Osteoblast (primary cell): ENCODE measurements around the gene MROH8. TPM values are rescaled to one million over a fixed set of nuclear protein-coding genes. Genes with fewer than 3 reads are reported as not detected.
A peak's percentile ranks its signal among the peaks of the same experiment; 100 is the strongest.
"Not testable (repeated sequence)": the region's sequence is repeated elsewhere in the genome, so short reads cannot be mapped to it uniquely, and the experiment has no call there.

ENCODE experiments used
- DNase-seq: peaks from one replicate; pipeline ENCODE4 v3.0.0; 2011; ENCODE audit warnings: low spot score, mixed read lengths; ENCODE audit not compliant: insufficient read length; ENCODE audit errors: missing footprints
- H2AFZ ChIP-seq: 2 replicates; pipeline ENCODE4 v1.6.0; 2011; ENCODE audit warnings: mild to moderate bottlenecking, low read length
- H3K27ac ChIP-seq: 2 replicates; pipeline ENCODE4 v1.5.1; 2011; ENCODE audit warnings: mild to moderate bottlenecking, low read depth, low read length, moderate library complexity
- H3K27me3 ChIP-seq: 2 replicates; pipeline ENCODE4 v1.6.0; 2012; ENCODE audit warnings: mild to moderate bottlenecking, control low read depth, inconsistent platforms, low read length, moderate library complexity; ENCODE audit not compliant: insufficient read depth
- H3K36me3 ChIP-seq: 2 replicates; pipeline ENCODE4 v1.5.1; 2011; ENCODE audit warnings: mild to moderate bottlenecking, low read length, control low read depth, moderate library complexity; ENCODE audit not compliant: insufficient read depth
- H3K4me1 ChIP-seq: 2 replicates; pipeline ENCODE4 v1.5.1; 2011; ENCODE audit warnings: mild to moderate bottlenecking, low read length, control low read depth, moderate library complexity; ENCODE audit not compliant: insufficient read depth
- H3K4me2 ChIP-seq: 2 replicates; pipeline ENCODE4 v1.6.0; 2011; ENCODE audit warnings: mild to moderate bottlenecking, low read length; ENCODE audit not compliant: insufficient read depth
- H3K4me3 ChIP-seq: fragments of 200-600 bp; sonication (generic); 3 replicates; pipeline ENCODE4 v1.5.1; 2012; ENCODE audit warnings: mild to moderate bottlenecking, low read length, inconsistent platforms; ENCODE audit not compliant: insufficient read depth
- H3K79me2 ChIP-seq: 2 replicates; pipeline ENCODE4 v1.6.0; 2012; ENCODE audit warnings: mild to moderate bottlenecking, low read length, control low read depth, inconsistent platforms; ENCODE audit not compliant: insufficient read depth
- H3K9me3 ChIP-seq: 2 replicates; pipeline ENCODE4 v1.5.1; 2011; ENCODE audit warnings: low read depth, low read length, control low read depth
- H4K20me1 ChIP-seq: 2 replicates; pipeline ENCODE4 v1.6.0; 2012; ENCODE audit warnings: mild to moderate bottlenecking, low read length, control low read depth; ENCODE audit not compliant: insufficient read depth
- total RNA-seq: library from RNA; depleted of rRNA; stranded (reverse); fragments of >200 nt; gene quantifications from 2 replicates; pipeline ENCODE4 v1.2.3, GENCODE V29; 2012
- TF ChIP-seq, protein P1 (sequence below): IDR thresholded peaks from 2 replicates; pipeline ENCODE4 v1.5.1; 2011; ENCODE audit warnings: mild to moderate bottlenecking, low read depth, low read length, moderate library complexity; ENCODE audit errors: extremely low read depth

The MROH8 gene
- total RNA-seq, 1 donor = 1.1 TPM

DNA sequence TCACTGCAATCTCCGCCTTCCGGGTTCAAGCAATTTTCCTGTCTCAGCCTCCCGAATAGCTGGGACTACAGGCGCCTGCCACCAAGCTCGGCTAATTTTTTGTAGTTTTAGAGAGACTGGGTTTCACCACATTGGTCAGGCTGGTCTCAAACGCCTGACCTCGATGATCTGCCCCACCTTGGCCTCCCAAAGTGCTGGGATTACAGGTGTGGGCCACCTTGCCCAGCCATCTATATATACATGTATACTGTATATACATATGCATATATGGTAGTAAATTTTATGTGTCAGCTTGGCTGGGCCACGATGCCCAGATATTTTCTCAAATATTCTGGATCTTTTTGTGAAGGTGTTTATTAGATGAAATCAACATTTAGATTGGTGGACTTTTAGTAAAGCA lies 102.3 kb downstream of the MROH8 start:
- Histone ChIP-seq H4K20me1 (no peaks in the 10 kb centered on the region), H3K4me3 (no peak overlapping the region), H3K36me3 (no peaks in the 10 kb centered on the region), H3K9me3 (no peaks in the 10 kb centered on the region), H3K4me1 (no peaks in the 10 kb centered on the region), H2AFZ (no peak overlapping the region), H3K79me2 (peaks cover 24% of the 10 kb centered on the region), H3K27me3 (no peaks in the 10 kb centered on the region), H3K4me2 (no peak overlapping the region), H3K27ac (no peak overlapping the region)
- DNase-seq = no peak
- TF ChIP-seq, protein P1, sequence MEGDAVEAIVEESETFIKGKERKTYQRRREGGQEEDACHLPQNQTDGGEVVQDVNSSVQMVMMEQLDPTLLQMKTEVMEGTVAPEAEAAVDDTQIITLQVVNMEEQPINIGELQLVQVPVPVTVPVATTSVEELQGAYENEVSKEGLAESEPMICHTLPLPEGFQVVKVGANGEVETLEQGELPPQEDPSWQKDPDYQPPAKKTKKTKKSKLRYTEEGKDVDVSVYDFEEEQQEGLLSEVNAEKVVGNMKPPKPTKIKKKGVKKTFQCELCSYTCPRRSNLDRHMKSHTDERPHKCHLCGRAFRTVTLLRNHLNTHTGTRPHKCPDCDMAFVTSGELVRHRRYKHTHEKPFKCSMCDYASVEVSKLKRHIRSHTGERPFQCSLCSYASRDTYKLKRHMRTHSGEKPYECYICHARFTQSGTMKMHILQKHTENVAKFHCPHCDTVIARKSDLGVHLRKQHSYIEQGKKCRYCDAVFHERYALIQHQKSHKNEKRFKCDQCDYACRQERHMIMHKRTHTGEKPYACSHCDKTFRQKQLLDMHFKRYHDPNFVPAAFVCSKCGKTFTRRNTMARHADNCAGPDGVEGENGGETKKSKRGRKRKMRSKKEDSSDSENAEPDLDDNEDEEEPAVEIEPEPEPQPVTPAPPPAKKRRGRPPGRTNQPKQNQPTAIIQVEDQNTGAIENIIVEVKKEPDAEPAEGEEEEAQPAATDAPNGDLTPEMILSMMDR = no peak

DNA sequence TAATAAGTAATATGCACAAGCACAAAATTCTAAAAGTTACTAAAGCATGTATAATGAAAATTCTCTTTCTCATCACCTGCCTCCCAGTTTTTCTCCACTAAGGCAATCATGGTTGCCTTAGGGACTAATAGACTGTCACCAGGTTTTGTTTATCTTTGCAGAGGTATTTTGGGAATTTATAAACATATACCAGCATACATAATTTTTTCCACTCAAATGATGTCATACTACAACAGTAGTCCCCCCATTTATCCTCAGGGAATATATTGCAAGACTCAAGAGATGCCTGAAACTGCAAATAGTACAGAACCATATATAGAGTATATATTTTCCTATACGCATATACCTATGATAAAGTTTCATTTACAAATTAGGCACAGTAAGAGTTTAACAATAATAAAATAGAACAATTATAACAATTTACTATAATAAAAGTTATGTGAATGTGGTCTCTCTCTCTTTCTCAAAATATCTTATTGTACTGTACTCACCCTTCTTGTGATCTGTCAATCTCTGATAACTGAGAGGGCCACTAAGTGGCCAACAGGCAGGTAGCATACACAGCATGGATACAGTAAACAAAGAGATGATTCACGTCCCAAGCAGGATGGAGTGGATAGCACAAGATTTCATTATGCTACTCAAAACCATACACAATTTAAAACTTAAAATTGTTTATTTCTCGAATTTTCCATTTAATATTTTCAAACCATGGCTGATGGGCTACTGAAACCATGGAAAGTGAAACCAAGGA lies 103.2 kb downstream of the MROH8 start:
- Histone ChIP-seq H4K20me1 (no peaks in the 10 kb centered on the region), H3K4me1 (no peaks in the 10 kb centered on the region), H3K27me3 (no peaks in the 10 kb centered on the region), H3K4me3 (no peak overlapping the region), H3K79me2 (peaks cover 22% of the 10 kb centered on the region), H3K36me3 (no peaks in the 10 kb centered on the region), H2AFZ (no peak overlapping the region), H3K4me2 (no peak overlapping the region), H3K27ac (no peak overlapping the region), H3K9me3 (no peaks in the 10 kb centered on the region)
- no peak for DNase-seq
- TF ChIP-seq, protein P1 = no peak

DNA sequence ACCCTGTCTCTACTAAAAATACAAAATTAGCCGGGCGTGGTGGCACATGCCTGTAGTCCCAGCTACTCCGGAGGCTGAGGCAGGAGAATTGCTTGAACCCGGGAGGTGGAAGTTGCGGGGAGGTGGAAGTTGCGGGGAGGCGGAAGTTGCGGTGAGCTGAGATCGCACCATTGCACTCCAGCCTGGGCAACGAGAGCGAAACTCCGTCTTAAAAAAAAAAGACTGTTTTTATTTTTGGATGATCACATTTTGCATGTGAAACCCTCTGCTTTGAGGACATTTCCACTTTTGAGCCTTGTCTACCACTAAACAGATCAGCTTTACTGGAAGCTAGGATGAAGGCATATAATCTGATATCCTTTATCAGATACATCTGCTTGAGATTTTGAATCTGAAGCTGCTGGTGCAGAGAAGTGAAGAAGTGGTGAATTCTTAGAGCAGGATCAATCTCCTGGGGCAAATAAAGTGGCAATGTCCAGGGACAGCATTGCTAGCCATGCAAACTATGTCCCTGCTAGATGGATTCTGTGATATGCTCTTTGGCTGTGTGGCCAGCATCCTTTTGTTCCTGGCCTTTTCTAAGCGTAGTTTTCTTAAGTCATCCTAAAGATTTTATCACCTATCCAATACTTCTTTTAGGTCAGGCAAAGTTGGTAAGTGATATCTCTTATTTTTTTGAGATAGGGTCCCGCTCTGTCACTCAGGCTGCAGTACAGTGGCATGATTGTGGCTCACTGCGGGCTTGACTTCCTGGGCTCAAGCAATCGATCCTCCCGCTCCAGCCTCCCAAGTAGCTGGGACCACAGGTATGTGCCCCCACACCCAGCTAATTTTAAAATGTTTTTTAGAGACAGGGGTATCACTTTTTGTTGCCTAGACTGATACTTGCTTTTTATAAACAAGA lies 106.8 kb downstream of the MROH8 start:
- Histone ChIP-seq H3K4me3 (no peak overlapping the region), H4K20me1 (no peaks in the 10 kb centered on the region), H3K36me3 (no peaks in the 10 kb centered on the region), H3K9me3 (no peaks in the 10 kb centered on the region), H3K4me1 (no peaks in the 10 kb centered on the region), H2AFZ (no peak overlapping the region), H3K27me3 (no peaks in the 10 kb centered on the region), H3K4me2 (no peak overlapping the region), H3K27ac (no peak overlapping the region), H3K79me2 (peaks cover 14% of the 10 kb centered on the region)
- no peak for DNase-seq
- TF ChIP-seq, protein P1 = no peak

DNA sequence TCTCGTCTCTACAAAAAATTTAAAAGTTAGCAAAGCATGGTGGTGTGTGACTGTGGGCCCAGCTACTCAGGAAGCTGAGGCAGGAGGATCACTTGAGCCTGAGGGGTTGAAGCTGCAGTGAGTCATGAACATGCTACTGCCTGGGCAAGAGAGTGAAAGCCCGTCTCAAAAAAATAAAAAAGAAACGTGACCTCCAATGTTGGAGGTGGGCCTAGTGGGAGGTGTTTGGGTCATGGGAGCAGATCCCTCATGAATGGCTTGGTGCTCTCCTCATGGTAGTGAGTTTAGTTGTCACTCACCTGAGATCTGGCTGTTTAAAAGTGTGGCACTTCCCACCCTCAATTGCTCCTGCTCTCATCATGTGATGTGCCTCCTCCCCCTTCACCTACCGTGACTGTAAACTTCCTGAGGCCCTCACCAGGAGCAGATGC lies 107.9 kb downstream of the MROH8 start:
- H4K20me1 ChIP-seq = no peaks in the 10 kb centered on the region
- peaks cover 10% of the 10 kb centered on the region for H3K79me2 ChIP-seq
- TF ChIP-seq, protein P1 = no peak
- no peak for DNase-seq
- H3K27ac ChIP-seq = no peak overlapping the region
- peak overlapping the region; percentile 38 for H2AFZ ChIP-seq
- no peaks in the 10 kb centered on the region for H3K4me1 ChIP-seq
- H3K4me2 ChIP-seq = peak overlapping the region; percentile 10
- peaks cover 6% of the 10 kb centered on the region for H3K36me3 ChIP-seq
- no peaks in the 10 kb centered on the region for H3K9me3 ChIP-seq
- no peaks in the 10 kb centered on the region for H3K27me3 ChIP-seq
- H3K4me3 ChIP-seq = no peak overlapping the region

DNA sequence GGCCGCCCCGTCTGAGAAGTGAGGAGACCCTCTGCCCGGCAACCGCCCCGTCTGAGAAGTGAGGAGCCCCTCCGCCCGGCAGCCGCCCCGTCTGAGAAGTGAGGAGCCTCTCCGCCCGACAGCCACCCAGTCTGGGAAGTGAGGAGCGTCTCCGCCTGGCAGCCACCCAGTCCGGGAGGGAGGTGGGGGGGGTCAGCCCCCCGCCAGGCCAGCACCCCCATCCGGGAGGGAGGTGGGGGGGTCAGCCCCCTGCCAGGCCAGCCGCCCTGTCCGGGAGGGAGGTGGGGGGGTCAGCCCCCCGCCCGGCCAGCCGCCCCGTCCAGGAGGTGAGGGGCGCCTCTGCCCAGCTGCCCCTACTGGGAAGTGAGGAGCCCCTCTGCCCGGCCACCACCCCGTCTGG lies 109.8 kb downstream of the MROH8 start:
- not testable (repeated sequence) for H3K4me2 ChIP-seq, H3K27ac ChIP-seq, H2AFZ ChIP-seq, H3K79me2 ChIP-seq, H3K4me1 ChIP-seq, DNase-seq, H3K27me3 ChIP-seq, H3K9me3 ChIP-seq, H4K20me1 ChIP-seq, H3K4me3 ChIP-seq
- H3K36me3 ChIP-seq = peaks cover 13% of the 10 kb centered on the region
